RWPE1 (cell line): Measurements from ENCODE around the gene KCNH1.

Source experiments
- CTCF ChIA-PET: fragments of 350-600 bp; sonication (Branson Sonifier 250); formaldehyde crosslinking; extraction: SDS; loops from one replicate; lab custom pipeline; 2021; lab: Yijun Ruan, JAX
- POLR2A ChIA-PET: fragments of 400-600 bp; formaldehyde crosslinking; extraction: SDS; loops from one replicate; lab custom pipeline; 2020; ENCODE audit warnings: antibody characterized with exemption; ENCODE audit not compliant: low non-redundant PET; lab: Yijun Ruan, JAX
- DNase-seq: peaks from one replicate; pipeline ENCODE4 v3.0.0; 2012; ENCODE audit warnings: low spot score
- H3K27ac ChIP-seq: fragments of 450-650 bp; 2 replicates; pipeline ENCODE4 v1.5.1; 2017
- CTCF ChIP-seq: fragments of 450-650 bp; conservative IDR thresholded peaks from 2 replicates; pipeline ENCODE4 v1.5.1; 2017; ENCODE audit warnings: low read depth, mild to moderate bottlenecking

Gene KCNH1

GRCh38 chr1:210697185-210697584 lies 436.8 kb downstream of the KCNH1 start:
- POLR2A ChIA-PET, result no interaction called here
- no peak for DNase-seq
- no peak overlapping the region for H3K27ac ChIP-seq
- no peak for TF ChIP-seq CTCF
- CTCF ChIA-PET, result no interaction called here

DNA sequence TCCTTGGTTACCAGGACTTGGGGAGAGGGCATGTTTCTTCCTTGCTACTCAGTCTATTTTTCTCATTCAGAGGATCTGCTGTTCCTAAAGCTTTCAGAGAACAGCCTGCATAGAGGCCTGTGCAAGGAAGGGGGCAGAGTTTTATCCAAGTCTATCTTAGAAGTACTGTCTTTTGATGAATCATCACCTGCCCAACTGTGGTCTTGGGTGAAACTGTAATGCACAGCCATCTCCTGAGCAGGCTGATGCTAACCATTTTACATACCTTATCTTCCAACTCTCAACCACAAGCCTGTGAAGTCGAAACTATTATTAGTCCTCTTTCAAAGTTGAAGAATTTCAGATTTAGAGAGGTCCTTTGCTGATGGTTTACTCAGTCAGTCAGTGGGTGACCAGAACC lies 437.2 kb downstream of the KCNH1 start:
- POLR2A ChIA-PET, result no interaction called here
- TF ChIP-seq CTCF, result no peak
- DNase-seq, result no peak
- CTCF ChIA-PET, result interaction anchor here (0.7 kb wide), 1 partner anchor 199 kb away, joined by 3 read pairs; no protein-coding TSS in a partner anchor
- H3K27ac ChIP-seq, result no peak overlapping the region

GRCh38 chr1:210695026-210695425 lies 438.9 kb downstream of the KCNH1 start:
- CTCF ChIA-PET, result interaction anchor here (0.5 to 0.6 kb wide), 3 partner anchors 246 to 643 kb away, joined by 3 to 6 read pairs (median 3); no protein-coding TSS in a partner anchor
- no peak for DNase-seq
- no peak overlapping the region for H3K27ac ChIP-seq
- POLR2A ChIA-PET, result no interaction called here
- TF ChIP-seq CTCF, result no peak

DNA sequence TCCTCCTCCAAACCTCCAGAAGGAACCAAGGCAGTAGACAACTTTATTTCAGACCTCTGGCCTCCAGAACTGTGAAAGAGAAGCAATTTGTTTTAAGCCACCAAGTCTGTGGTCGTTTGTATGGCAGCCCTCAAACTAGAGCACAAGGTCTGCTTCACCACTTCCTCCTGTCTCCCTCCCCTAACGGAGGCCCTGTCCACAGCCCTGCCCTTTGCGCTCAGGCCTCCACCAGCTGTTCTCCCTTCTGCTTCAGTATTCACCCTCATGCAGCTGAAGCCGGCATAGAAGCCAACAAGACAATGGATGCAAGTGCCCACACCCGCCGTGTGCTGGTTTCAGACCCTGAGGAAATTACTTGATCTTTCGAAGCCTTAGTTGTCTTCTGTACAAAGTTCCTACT lies 441.2 kb downstream of the KCNH1 start:
- DNase-seq, result no peak
- CTCF ChIA-PET, result no interaction called here
- no peak overlapping the region for H3K27ac ChIP-seq
- no peak for TF ChIP-seq CTCF
- POLR2A ChIA-PET, result no interaction called here

- no peak for TF ChIP-seq CTCF
- CTCF ChIA-PET, result no interaction called here
- no peak overlapping the region for H3K27ac ChIP-seq
- POLR2A ChIA-PET, result no interaction called here
- no peak for DNase-seq
These were observed 442.8 kb downstream of the KCNH1 start for GRCh38 chr1:210691039-210691610.

DNA sequence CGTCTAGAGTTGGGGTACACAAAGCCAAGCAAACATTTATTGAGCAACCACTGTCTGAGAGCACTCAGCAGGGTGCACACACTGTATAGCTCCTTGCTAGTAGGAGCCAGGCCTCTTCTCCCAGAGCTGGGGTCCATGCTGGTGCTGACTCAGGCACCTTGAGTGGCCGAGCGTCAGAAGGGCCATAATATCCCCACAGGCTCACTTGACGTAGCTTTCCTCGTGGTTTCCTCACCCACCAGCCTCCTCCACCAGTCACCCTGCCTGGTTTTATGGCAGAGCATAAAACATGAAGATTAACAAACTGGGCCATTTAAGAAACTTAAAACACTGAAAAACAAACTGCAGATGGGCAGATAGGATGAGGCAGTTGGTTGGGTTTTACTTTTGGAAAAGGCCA lies 443.7 kb downstream of the KCNH1 start:
- no peak for DNase-seq
- no peak for TF ChIP-seq CTCF
- H3K27ac ChIP-seq, result no peak overlapping the region
- CTCF ChIA-PET, result no interaction called here
- POLR2A ChIA-PET, result no interaction called here

GRCh38 chr1:210689826-210690225 lies 444.1 kb downstream of the KCNH1 start:
- H3K27ac ChIP-seq, result no peak overlapping the region
- ChIA-PET POLR2A (no interaction called here), CTCF (no interaction called here)
- no peak for DNase-seq
- no peak for TF ChIP-seq CTCF
